GM12878 (cell line): ENCODE data around the gene CLASRP.

Source experiments
- JUNB ChIP-seq: IDR thresholded peaks from 2 replicates; pipeline ENCODE4 v1.6.1; 2016; ENCODE audit warnings: antibody characterized with exemption, mild to moderate bottlenecking
- NR2C2 ChIP-seq: IDR thresholded peaks from 2 replicates; pipeline ENCODE4 v1.6.1; 2011; ENCODE audit warnings: borderline replicate concordance, low read depth; ENCODE audit not compliant: control insufficient read depth, insufficient read length
- PKNOX1 ChIP-seq: fragments of 450-650 bp; IDR thresholded peaks from 2 replicates; pipeline ENCODE4 v1.6.1; 2016; ENCODE audit warnings: mild to moderate bottlenecking
- POLR2A ChIP-seq: IDR thresholded peaks from 2 replicates; pipeline ENCODE4 v1.6.1; 2011; ENCODE audit warnings: low read depth, mild to moderate bottlenecking, low read length
- POLR2AphosphoS5 ChIP-seq: IDR thresholded peaks from 2 replicates; pipeline ENCODE4 v1.6.1; 2011; ENCODE audit warnings: mild to moderate bottlenecking, low read length, inconsistent platforms
- SPI1 ChIP-seq: IDR thresholded peaks from 2 replicates; pipeline ENCODE4 v1.6.1; 2011; ENCODE audit warnings: low read depth, mild to moderate bottlenecking, low read length, moderate library complexity, borderline replicate concordance; ENCODE audit not compliant: insufficient read depth
- TARDBP ChIP-seq: IDR thresholded peaks from 2 replicates; pipeline ENCODE4 v1.6.1; 2016; ENCODE audit warnings: borderline replicate concordance
- USF2 ChIP-seq: IDR thresholded peaks from 2 replicates; pipeline ENCODE4 v1.6.1; 2011; ENCODE audit warnings: low read depth, low read length, improper control_type of control experiment, borderline replicate concordance
- YBX1 ChIP-seq: fragments of 450-650 bp; IDR thresholded peaks from 2 replicates; pipeline ENCODE4 v1.6.1; 2016; ENCODE audit warnings: antibody characterized with exemption
- ZNF592 ChIP-seq: fragments of 450-650 bp; IDR thresholded peaks from 2 replicates; pipeline ENCODE4 v1.6.1; 2017; ENCODE audit warnings: mild to moderate bottlenecking, moderate library complexity

- TF ChIP-seq POLR2AphosphoS5 (no peak), USF2 (no peak), SPI1 (no peak), PKNOX1 (no peak), TARDBP (no peak), NR2C2 (no peak), ZNF592 (no peak), YBX1 (no peak), POLR2A (no peak), JUNB (no peak)
These were observed 80.7 kb downstream of the CLASRP start for GRCh38 chr19:45119582-45119981.
